Measurements from ENCODE around the gene KRTAP10-9.

KRTAP10-9 gene

DNA sequence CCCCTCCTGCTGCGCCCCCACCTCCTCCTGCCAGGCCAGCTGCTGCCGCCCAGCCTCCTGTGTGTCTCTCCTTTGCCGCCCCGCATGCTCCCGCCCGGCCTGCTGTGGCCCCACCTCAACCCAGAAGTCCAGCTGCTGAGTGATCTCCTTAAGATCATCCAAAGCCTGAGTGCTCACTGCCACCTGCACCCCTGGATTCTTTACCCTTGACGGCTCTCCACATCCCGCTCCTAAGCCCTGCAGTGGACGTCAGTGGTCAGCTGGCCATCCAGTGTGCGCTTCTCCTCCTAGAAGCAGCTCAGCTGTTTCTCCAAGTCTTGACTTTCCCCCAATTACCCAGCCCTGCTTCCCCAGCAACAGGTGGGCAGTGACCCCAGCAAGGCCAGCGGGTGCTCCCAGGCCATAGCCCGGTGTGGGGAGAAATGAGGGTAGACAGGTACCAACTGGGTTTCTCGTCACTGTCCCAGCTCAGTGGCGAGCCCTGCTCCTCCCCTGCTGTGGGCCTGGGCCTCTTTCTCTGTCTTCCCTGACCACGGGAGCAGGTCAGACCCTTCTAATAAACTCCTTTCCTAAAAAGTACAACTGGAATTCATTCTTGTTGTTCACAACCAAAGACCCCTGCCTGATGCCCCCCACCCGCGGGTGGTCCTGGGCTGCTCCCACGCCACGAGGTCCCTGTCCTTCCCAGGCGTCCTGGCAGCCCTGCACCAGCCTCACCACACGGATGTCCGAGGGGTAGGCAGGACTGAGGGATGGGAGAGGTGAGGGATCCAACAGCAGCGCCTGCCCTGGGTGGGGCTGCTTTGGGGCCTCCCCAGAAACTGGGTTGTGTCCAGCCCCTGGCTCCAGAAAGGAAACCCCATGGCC, 25.1 kb upstream of the KRTAP10-9 start:
- peaks cover 12% of the 10 kb centered on the region for H3K27me3 Mint-ChIP-seq (ENCODE audit: low read depth, poor library complexity)
- no peak overlapping the region for H3K4me3 Mint-ChIP-seq
- TF ChIP-seq, protein P1, sequence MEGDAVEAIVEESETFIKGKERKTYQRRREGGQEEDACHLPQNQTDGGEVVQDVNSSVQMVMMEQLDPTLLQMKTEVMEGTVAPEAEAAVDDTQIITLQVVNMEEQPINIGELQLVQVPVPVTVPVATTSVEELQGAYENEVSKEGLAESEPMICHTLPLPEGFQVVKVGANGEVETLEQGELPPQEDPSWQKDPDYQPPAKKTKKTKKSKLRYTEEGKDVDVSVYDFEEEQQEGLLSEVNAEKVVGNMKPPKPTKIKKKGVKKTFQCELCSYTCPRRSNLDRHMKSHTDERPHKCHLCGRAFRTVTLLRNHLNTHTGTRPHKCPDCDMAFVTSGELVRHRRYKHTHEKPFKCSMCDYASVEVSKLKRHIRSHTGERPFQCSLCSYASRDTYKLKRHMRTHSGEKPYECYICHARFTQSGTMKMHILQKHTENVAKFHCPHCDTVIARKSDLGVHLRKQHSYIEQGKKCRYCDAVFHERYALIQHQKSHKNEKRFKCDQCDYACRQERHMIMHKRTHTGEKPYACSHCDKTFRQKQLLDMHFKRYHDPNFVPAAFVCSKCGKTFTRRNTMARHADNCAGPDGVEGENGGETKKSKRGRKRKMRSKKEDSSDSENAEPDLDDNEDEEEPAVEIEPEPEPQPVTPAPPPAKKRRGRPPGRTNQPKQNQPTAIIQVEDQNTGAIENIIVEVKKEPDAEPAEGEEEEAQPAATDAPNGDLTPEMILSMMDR (IDR thresholded peaks at IDR 0.05) = no peak
- peaks cover 38% of the 10 kb centered on the region for H3K9me3 Mint-ChIP-seq
- no peak for DNase-seq
- peaks cover 12% of the 10 kb centered on the region for H3K36me3 Mint-ChIP-seq (ENCODE audit: low read depth)
- H3K4me1 Mint-ChIP-seq = peaks cover 30% of the 10 kb centered on the region
- H3K27ac Mint-ChIP-seq = no peak overlapping the region

GRCh38 chr21:44602463-44602850, 24.4 kb upstream of the KRTAP10-9 start:
- Mint-ChIP-seq H3K9me3 (peaks cover 34% of the 10 kb centered on the region), H3K4me3 (no peak overlapping the region), H3K4me1 (peaks cover 30% of the 10 kb centered on the region), H3K27me3 (ENCODE audit: low read depth, poor library complexity) (peaks cover 9% of the 10 kb centered on the region), H3K36me3 (ENCODE audit: low read depth) (peaks cover 12% of the 10 kb centered on the region), H3K27ac (no peak overlapping the region)
- DNase-seq = no peak
- TF ChIP-seq, protein P1 (IDR thresholded peaks at IDR 0.05) = no peak

DNA sequence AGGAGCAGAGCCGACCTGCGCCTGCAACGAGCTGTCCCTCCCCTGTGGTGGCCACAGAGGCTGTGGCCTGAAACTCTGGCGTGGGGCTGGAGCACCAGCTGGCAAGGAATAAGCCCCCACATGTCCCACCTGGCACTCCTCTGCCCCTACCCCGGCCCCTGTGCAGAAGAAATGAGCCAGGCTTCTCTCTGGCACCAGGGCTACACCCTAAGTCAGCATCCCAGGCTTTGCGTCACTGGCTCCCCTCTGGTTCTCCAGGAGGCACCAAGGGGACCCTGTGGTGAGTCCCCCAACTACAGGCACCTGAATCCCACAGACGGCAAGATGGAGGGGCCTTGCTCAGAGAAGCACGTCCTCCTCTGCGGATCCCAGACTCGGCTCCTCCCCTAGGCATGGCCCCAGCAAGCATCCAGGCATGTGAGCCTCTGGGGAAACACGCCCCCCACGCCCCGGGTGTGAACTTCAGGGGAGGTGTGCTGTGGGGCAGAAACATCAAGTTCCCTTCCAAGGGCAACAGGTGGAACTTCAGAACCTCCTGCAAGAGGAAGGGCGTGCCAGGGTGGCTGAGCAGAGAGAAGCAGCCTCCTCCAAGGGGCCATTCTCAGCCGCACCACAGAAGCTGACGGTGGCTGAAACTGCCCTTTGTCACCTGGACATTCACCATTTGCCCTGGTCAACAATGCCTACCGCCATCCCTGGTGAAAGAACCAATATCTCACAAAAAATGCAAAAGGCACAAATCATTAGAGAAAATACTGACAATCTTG, 23.6 kb upstream of the KRTAP10-9 start:
- TF ChIP-seq, protein P1 (IDR thresholded peaks at IDR 0.05) = no peak
- Mint-ChIP-seq H3K4me1 (peaks cover 24% of the 10 kb centered on the region), H3K27ac (no peak overlapping the region), H3K36me3 (ENCODE audit: low read depth) (peaks cover 6% of the 10 kb centered on the region), H3K4me3 (no peak overlapping the region), H3K27me3 (ENCODE audit: low read depth, poor library complexity) (peaks cover 6% of the 10 kb centered on the region), H3K9me3 (peaks cover 26% of the 10 kb centered on the region)
- no peak for DNase-seq

DNA sequence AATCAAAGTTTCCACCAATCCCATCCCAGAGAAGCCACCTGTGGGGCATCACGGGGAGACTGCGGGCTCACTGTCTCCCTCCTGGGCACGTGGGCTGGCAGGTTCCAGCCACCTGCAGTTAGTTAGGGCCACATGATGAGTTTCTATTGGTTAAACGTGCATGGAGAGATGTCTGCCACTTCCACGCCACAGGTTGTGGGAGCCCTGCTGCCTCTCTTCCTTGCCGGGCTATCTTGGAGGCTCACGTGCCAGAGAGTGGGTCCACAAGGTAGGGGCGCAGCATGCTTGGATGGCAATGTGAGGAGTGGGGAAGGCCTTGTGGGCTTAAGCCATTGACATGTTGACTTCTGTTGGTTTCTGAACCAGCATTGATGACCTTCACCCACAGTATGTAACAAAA, 23.0 kb upstream of the KRTAP10-9 start:
- Mint-ChIP-seq H3K4me3 (no peak overlapping the region), H3K36me3 (ENCODE audit: low read depth) (peaks cover 2% of the 10 kb centered on the region), H3K4me1 (peaks cover 18% of the 10 kb centered on the region), H3K27ac (no peak overlapping the region), H3K9me3 (peaks cover 23% of the 10 kb centered on the region), H3K27me3 (ENCODE audit: low read depth, poor library complexity) (peaks cover 6% of the 10 kb centered on the region)
- TF ChIP-seq, protein P1 (IDR thresholded peaks at IDR 0.05) = no peak
- no peak for DNase-seq

DNA sequence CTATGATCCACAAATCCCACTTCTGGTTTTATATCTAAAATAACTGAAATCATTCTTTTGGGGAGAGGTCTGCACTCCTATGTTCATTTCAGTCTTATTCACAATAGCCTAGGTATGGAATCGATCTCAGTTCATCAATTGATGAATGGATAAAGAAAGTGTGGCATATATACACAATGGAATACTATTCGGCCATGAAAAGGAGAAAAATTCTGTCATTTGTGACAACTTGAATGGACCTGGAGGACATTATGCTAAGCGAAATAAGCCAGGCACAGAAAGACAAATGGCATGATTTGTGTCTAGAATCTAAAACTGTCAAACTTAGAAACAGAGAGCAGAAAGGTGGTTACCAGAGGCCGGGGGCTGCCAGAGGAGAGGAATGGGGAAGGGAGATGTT, 20.4 kb upstream of the KRTAP10-9 start:
- H3K4me1 Mint-ChIP-seq = peaks cover 5% of the 10 kb centered on the region
- no peak overlapping the region for H3K27ac Mint-ChIP-seq

More for the DNA sequence above, 20.4 kb upstream of the KRTAP10-9 start:
- Mint-ChIP-seq H3K9me3 (peaks cover 42% of the 10 kb centered on the region), H3K27me3 (ENCODE audit: low read depth, poor library complexity) (peaks cover 8% of the 10 kb centered on the region), H3K4me3 (no peak overlapping the region), H3K36me3 (ENCODE audit: low read depth) (peaks cover 13% of the 10 kb centered on the region)
- TF ChIP-seq, protein P1 (IDR thresholded peaks at IDR 0.05) = no peak
- no peak for DNase-seq
